K562 (cell line): ENCODE measurements around the gene CPED1. TPM values are rescaled to one million over a fixed set of nuclear protein-coding genes. Genes with fewer than 3 reads are reported as not detected.

Source experiments
- ATAC-seq: fragments of 200-7000 bp; cut with Tn5 transposase; 3 replicates; pipeline ENCODE4 v1.9.1; 2020; ENCODE audit warnings: moderate library complexity
- BruUV-seq: library from RNA; stranded (reverse); fragments of 400-500 nt; replicated peaks from 2 replicates; lab custom pipeline; 2021; lab: Mats Ljungman, UMichigan
- CTCF ChIA-PET: fragments of 300-600 bp; formaldehyde crosslinking; extraction: SDS; loops from one replicate; lab custom pipeline; 2021; ENCODE audit warnings: low intra/inter-chr PET ratio; lab: Yijun Ruan, JAX
- POLR2A ChIA-PET: fragments of 300-600, 350-650 bp; sonication (Branson Sonifier 250); formaldehyde crosslinking; extraction: SDS; loops from one replicate; lab custom pipeline; 2021; ENCODE audit warnings: antibody characterized with exemption, inconsistent platforms; lab: Yijun Ruan, JAX
- DNase-seq, 4 experiments: peaks; one replicate each; pipeline versions ENCODE4 v3.0.0 to v3.0.0-alpha.2; 2011 to 2018; ENCODE audit warnings: low spot score in 3 of 4, mixed read lengths in 3 of 4; ENCODE audit errors: extremely low read depth in 1 of 4
- FAIRE-seq: peaks from 2 replicates; lab custom pipeline; 2011; peaks lifted over from hg19 to GRCh38; lab: Jason Lieb, UNC
- H2AFZ ChIP-seq: 2 replicates; pipeline ENCODE4 v1.6.0; 2011; ENCODE audit warnings: low read depth, low read length, control low read depth, inconsistent platforms
- H3K27ac ChIP-seq: fragments of 200-600 bp; 3 replicates; pipeline ENCODE4 v1.8.0; 2011; ENCODE audit warnings: low read depth, mild to moderate bottlenecking, control low read depth, inconsistent platforms, low read length, moderate library complexity, mixed read lengths; ENCODE audit errors: extremely low read depth
- H3K27me3 ChIP-seq, 2 experiments: fragments of 300-600 bp in 1 of 2; 2 replicates in 1 of 2; 3 replicates in 1 of 2; pipeline versions ENCODE4 v1.6.0 to v1.8.0; 2011; ENCODE audit warnings: inconsistent platforms in 2 of 2, low read length in 2 of 2, mild to moderate bottlenecking in 1 of 2, mixed read lengths in 1 of 2, moderate library complexity in 1 of 2; ENCODE audit not compliant: control insufficient read depth in 2 of 2, insufficient read depth in 2 of 2
- H3K36me3 ChIP-seq: fragments of 300-600 bp; 3 replicates; pipeline ENCODE4 v1.8.0; 2011; ENCODE audit warnings: mild to moderate bottlenecking, low read length, inconsistent platforms; ENCODE audit not compliant: control insufficient read depth, insufficient read depth
- H3K4me1 ChIP-seq, 2 experiments: fragments of 200-600 bp in 1 of 2; replicated peaks in 1 of 2; 2 replicates in 1 of 2; 3 replicates in 1 of 2; pipeline versions ENCODE4 v1.5.1 to v1.8.0; 2011; ENCODE audit warnings: inconsistent platforms in 2 of 2, low read length in 2 of 2, mild to moderate bottlenecking in 1 of 2, mixed read lengths in 1 of 2, moderate library complexity in 1 of 2; ENCODE audit not compliant: control insufficient read depth in 2 of 2, insufficient read depth in 2 of 2
- H3K4me2 ChIP-seq: 2 replicates; pipeline ENCODE4 v1.6.1; 2011; ENCODE audit warnings: low read length, control low read depth, inconsistent platforms, mixed read lengths; ENCODE audit not compliant: insufficient read depth
- H3K4me3 ChIP-seq: fragments of 200-600 bp; sonication (generic), shearing (Covaris generic); 2 replicates; pipeline ENCODE4 v1.5.1; 2016; ENCODE audit warnings: control low read depth, inconsistent platforms
- H3K79me2 ChIP-seq: fragments of 200-600 bp; 3 replicates; pipeline ENCODE4 v1.8.0; 2011; ENCODE audit warnings: low read length, inconsistent platforms; ENCODE audit not compliant: control insufficient read depth, insufficient read depth
- H3K9ac ChIP-seq, 2 experiments: 2 replicates each; pipeline versions ENCODE4 v1.6.0 to v1.6.1; 2011; ENCODE audit warnings: low read depth in 2 of 2, low read length in 2 of 2, control low read depth in 1 of 2, inconsistent platforms in 1 of 2, mild to moderate bottlenecking in 1 of 2, mixed read lengths in 1 of 2; ENCODE audit not compliant: insufficient read depth in 1 of 2
- H3K9me1 ChIP-seq: one replicate; pipeline ENCODE4 v1.6.0; 2011; ENCODE audit warnings: inconsistent platforms, mild to moderate bottlenecking, low read length, moderate library complexity; ENCODE audit not compliant: control insufficient read depth, insufficient read depth
- H3K9me3 ChIP-seq: replicated peaks from 2 replicates; pipeline ENCODE4 v1.5.1; 2011; ENCODE audit warnings: low read depth, low read length, inconsistent platforms; ENCODE audit not compliant: control insufficient read depth, insufficient read depth
- H4K20me1 ChIP-seq: replicated peaks from 2 replicates; pipeline ENCODE4 v1.6.1; 2011; ENCODE audit warnings: low read length, inconsistent platforms, mixed read lengths; ENCODE audit not compliant: control insufficient read depth, insufficient read depth
- E2F3 ChIP-seq: fragments of 250-450 bp; sonication (Bioruptor Pico); IDR thresholded peaks from 2 replicates; pipeline ENCODE4 v1.4.0; 2020; ENCODE audit warnings: mild to moderate bottlenecking
- ERF ChIP-seq: fragments of 450-650 bp; formaldehyde crosslinking; IDR thresholded peaks from 2 replicates; pipeline ENCODE4 v1.4.0; 2020; ENCODE audit warnings: mild to moderate bottlenecking, mixed read lengths
- HMG20A ChIP-seq: fragments of 450-650 bp; formaldehyde crosslinking; conservative IDR thresholded peaks from 2 replicates; pipeline ENCODE4 v1.4.0; 2020; ENCODE audit warnings: mild to moderate bottlenecking, mixed read lengths
- RHOXF2B ChIP-seq: fragments of 250-450 bp; sonication (Bioruptor Pico); conservative IDR thresholded peaks from 2 replicates; pipeline ENCODE4 v1.5.1; 2021
- SAFB ChIP-seq: fragments of 200-400 bp; formaldehyde crosslinking; IDR thresholded peaks from 2 replicates; pipeline ENCODE4 v1.6.1; 2017; ENCODE audit warnings: low read depth, low read length, borderline replicate concordance
- SAP30 ChIP-seq: fragments of 200-600 bp; sonication (generic); IDR thresholded peaks from 2 replicates; pipeline ENCODE4 v1.6.1; 2012; ENCODE audit warnings: borderline replicate concordance, low read depth, mild to moderate bottlenecking, moderate library complexity, low read length, control low read depth, inconsistent platforms; ENCODE audit not compliant: insufficient read depth, poor library complexity, severe bottlenecking
- SRSF1 ChIP-seq: fragments of 200-400 bp; formaldehyde crosslinking; IDR thresholded peaks from 2 replicates; pipeline ENCODE4 v1.6.1; 2017; ENCODE audit warnings: mild to moderate bottlenecking, low read depth, low read length, moderate library complexity
- ZNF239 ChIP-seq: fragments of 250-450 bp; sonication (Bioruptor Pico); IDR thresholded peaks from 2 replicates; pipeline ENCODE4 v1.4.0; 2020; ENCODE audit warnings: mild to moderate bottlenecking
- ZNF282 ChIP-seq: sonication (generic); formaldehyde crosslinking; IDR thresholded peaks from 2 replicates; pipeline ENCODE4 v1.8.1; 2023; ENCODE audit warnings: missing genetic modification reagents
- ZNF766 ChIP-seq: fragments of 200-800 bp; sonication (Bioruptor generic); conservative IDR thresholded peaks from 2 replicates; pipeline ENCODE4 v1.6.1; 2016; ENCODE audit warnings: missing genetic modification characterization, missing compliant biosample characterization
- WGBS: fragments of 100-300 bp; shearing (Covaris generic); methylation state at CpG from one replicate; pipeline ENCODE4 v1.1.6; 2016; ENCODE audit warnings: low coverage, mixed read lengths; ENCODE audit not compliant: insufficient coverage; ENCODE audit errors: missing lambda C conversion rate; 5-methylcytosine and 5-hydroxymethylcytosine counted together
- in situ Hi-C: fragments of 300-500 bp; cut with MboI; formaldehyde crosslinking; loops from 4 replicates; pipeline ENCODE4 v1.15.0; 2018; ENCODE audit warnings: inconsistent platforms, mixed read lengths
- intact Hi-C: fragments of 100-400 bp; cut with micrococcal nuclease; formaldehyde crosslinking; loops from 2 replicates; pipeline ENCODE4 v1.14.2; 2022
- polyA plus RNA-seq, 8 experiments: library from polyadenylated mRNA; depleted of rRNA in 4 of 8; stranded (reverse) in 5 of 8; unstranded in 3 of 8; fragments of >200 nt; fragmentation: Nextera tagmentation in 2 of 8; fragmentation: Illumina TruSeq in 1 of 8; extraction: Ambion mirVana in 2 of 8; extraction: Trizol in 1 of 8; gene quantifications; 2 replicates each; pipeline versions ENCODE4 v1.2.1 to v1.2.3, GENCODE V29; 2011 to 2014; ENCODE audit warnings: inconsistent platforms in 1 of 8, missing spikeins in 1 of 8
- total RNA-seq, 7 experiments: library from RNA; depleted of rRNA in 6 of 7; stranded (reverse); fragments of >200 nt in 6 of 7; fragmentation: Illumina TruSeq in 2 of 7; extraction: Trizol in 2 of 7; gene quantifications; 2 replicates each; pipeline versions ENCODE4 v1.2.1 to v1.2.3, GENCODE V29; 2011 to 2021; ENCODE audit warnings: low replicate concordance in 1 of 7

Gene CPED1
- total and polyA plus RNA-seq, 9 of the 15 experiments (the other 6 are each of a cell fraction or from before 2014, with no cell fraction given) = 195 to 393 (median 290) TPM

DNA sequence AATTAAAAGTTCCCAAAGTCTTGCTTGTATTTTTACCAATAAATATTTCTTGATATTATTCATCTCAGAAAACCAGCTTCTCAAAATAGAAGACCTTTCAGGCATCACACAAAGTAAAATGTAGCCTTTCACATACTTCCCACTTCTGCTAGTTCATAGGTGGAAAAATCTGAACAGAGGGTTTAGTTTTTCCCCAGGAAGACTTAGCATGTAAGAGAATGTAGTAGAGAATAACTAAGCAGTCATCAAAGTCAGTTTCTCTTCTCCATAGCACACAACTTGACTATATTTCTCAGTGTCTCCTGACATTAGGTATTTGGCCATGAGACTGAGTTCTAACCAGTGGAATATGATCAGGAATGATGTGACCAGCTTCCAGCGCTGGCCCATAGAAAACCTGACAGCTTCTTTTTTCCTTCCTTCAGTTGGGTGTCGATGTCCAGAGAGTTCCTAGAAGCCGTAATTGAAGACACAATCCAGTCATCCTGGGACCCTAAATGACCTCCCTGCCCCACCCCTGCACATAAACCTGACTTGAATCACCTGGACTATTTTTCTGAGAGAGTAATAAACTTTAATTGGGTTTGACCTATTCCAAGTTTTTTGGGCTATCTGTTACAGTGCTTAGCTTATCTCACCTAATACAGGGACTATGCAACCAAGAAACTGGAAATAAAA lies 272.8 kb downstream of the CPED1 start:
- FAIRE-seq (no peak), ATAC-seq (no peak), DNase-seq (no peak)
- POLR2A ChIA-PET = no interaction called here
- TF ChIP-seq ZNF282 (no peak), E2F3 (no peak), ERF (CRISPR knock-in tag) (no peak), HMG20A (CRISPR knock-in tag) (no peak), ZNF766 (CRISPR knock-in tag) (no peak), SAFB (no peak), SRSF1 (no peak), SAP30 (no peak), RHOXF2B (CRISPR knock-in tag) (no peak), ZNF239 (CRISPR knock-in tag) (no peak)
- no peaks in the 10 kb centered on the region for H3K27me3 ChIP-seq
- intact Hi-C loops (no loop called here), in situ Hi-C loops (no loop called here)
- H3K36me3 ChIP-seq = peaks cover 100% of the 10 kb centered on the region
- H3K4me2 ChIP-seq = no peak overlapping the region
- no peaks in the 10 kb centered on the region for H3K9me1 ChIP-seq
- no peak overlapping the region for H2AFZ ChIP-seq
- H3K9ac ChIP-seq = no peak overlapping the region
- H3K4me3 ChIP-seq = no peak overlapping the region
- CTCF ChIA-PET = no interaction called here
- H4K20me1 ChIP-seq = no peaks in the 10 kb centered on the region
- no peaks in the 10 kb centered on the region for H3K9me3 ChIP-seq
- H3K4me1 ChIP-seq = no peaks in the 10 kb centered on the region
- BruUV-seq = no TSS peak
- H3K27ac ChIP-seq = no peak overlapping the region
- 75% methylated on average over 3 of the region's 3 CpGs for WGBS
- H3K79me2 ChIP-seq = no peaks in the 10 kb centered on the region
